Measurements from ENCODE around the gene AHNAK.
"Not testable (repeated sequence)": the region's sequence is repeated elsewhere in the genome, so short reads cannot be mapped to it uniquely, and the experiment has no call there.

The AHNAK gene

GRCh38 chr11:62546244-62546928 lies at the start of gene AHNAK:
Gene AHNAK, minus strand, starts transcription at chr11:62546806. Its CDS starts 10,708 bp downstream, at chr11:62536098.
- DNase-seq (ENCODE audit: low read depth, low spot score), result no peak
- peak within 1 kb of the TSS; percentile 98 for H3K27ac ChIP-seq

- no peak overlapping the region for H3K27ac ChIP-seq
- no peak for DNase-seq (ENCODE audit: low read depth, low spot score)
Measured at GRCh38 chr11:62595124-62595523, 48.5 kb upstream of the AHNAK start.

- DNase-seq (ENCODE audit: low read depth, low spot score), result peak; percentile 48
- no peak overlapping the region for H3K27ac ChIP-seq
Measured at GRCh38 chr11:62593434-62594044, 46.9 kb upstream of the AHNAK start.

- DNase-seq (ENCODE audit: low read depth, low spot score), result no peak
- H3K27ac ChIP-seq, result peak overlapping the region; percentile 81
Measured at GRCh38 chr11:62592989-62593421, 46.4 kb upstream of the AHNAK start.

- no peak for DNase-seq (ENCODE audit: low read depth, low spot score)
- peak overlapping the region; percentile 81 for H3K27ac ChIP-seq
Measured at GRCh38 chr11:62592146-62592815, 45.7 kb upstream of the AHNAK start.

GRCh38 chr11:62591448-62592145 lies 45.0 kb upstream of the AHNAK start, which contains the start of gene TUT1:
Gene TUT1, minus strand, starts transcription at chr11:62591523. Its CDS starts 38 bp downstream, at chr11:62591485.
- peak; percentile 98 for DNase-seq (ENCODE audit: low read depth, low spot score)
- H3K27ac ChIP-seq, result peak within 1 kb of the TSS; percentile 81

- no peak for DNase-seq (ENCODE audit: low read depth, low spot score)
- no peak overlapping the region for H3K27ac ChIP-seq
Measured at GRCh38 chr11:62588966-62589637, 42.5 kb upstream of the AHNAK start.

GRCh38 chr11:62585356-62585755 lies 38.8 kb upstream of the AHNAK start:
- not testable (repeated sequence) for DNase-seq (ENCODE audit: low read depth, low spot score)
- H3K27ac ChIP-seq, result peak overlapping the region; percentile 28

- not testable (repeated sequence) for DNase-seq (ENCODE audit: low read depth, low spot score); H3K27ac ChIP-seq
Measured at GRCh38 chr11:62581735-62582134, 35.1 kb upstream of the AHNAK start.

- H3K27ac ChIP-seq, result no peak overlapping the region
- DNase-seq (ENCODE audit: low read depth, low spot score), result no peak
Measured at GRCh38 chr11:62580959-62581715, 34.5 kb upstream of the AHNAK start.

- H3K27ac ChIP-seq, result no peak overlapping the region
- no peak for DNase-seq (ENCODE audit: low read depth, low spot score)
Measured at GRCh38 chr11:62579252-62579651, 32.6 kb upstream of the AHNAK start.

- H3K27ac ChIP-seq, result no peak overlapping the region
- DNase-seq (ENCODE audit: low read depth, low spot score), result no peak
Measured at GRCh38 chr11:62578541-62578940, 31.9 kb upstream of the AHNAK start.

- no peak for DNase-seq (ENCODE audit: low read depth, low spot score)
- H3K27ac ChIP-seq, result no peak overlapping the region
Measured at GRCh38 chr11:62577046-62577714, 30.6 kb upstream of the AHNAK start.

- DNase-seq (ENCODE audit: low read depth, low spot score), result no peak
- H3K27ac ChIP-seq, result no peak overlapping the region
Measured at GRCh38 chr11:62575837-62576236, 29.2 kb upstream of the AHNAK start.

- H3K27ac ChIP-seq, result no peak overlapping the region
- no peak for DNase-seq (ENCODE audit: low read depth, low spot score)
Measured at GRCh38 chr11:62575156-62575555, 28.6 kb upstream of the AHNAK start.

GRCh38 chr11:62574363-62575071 lies 27.9 kb upstream of the AHNAK start:
- peak overlapping the region; percentile 78 for H3K27ac ChIP-seq

GRCh38 chr11:62573592-62574362 lies 27.2 kb upstream of the AHNAK start, which contains the start of gene EEF1G:
Gene EEF1G, minus strand, starts transcription at chr11:62573891. Its CDS starts 49 bp downstream, at chr11:62573842.
- DNase-seq (ENCODE audit: low read depth, low spot score), result peak; percentile 99

More at GRCh38 chr11:62574363-62575071, 27.9 kb upstream of the AHNAK start:
- no peak for DNase-seq (ENCODE audit: low read depth, low spot score)

More at GRCh38 chr11:62573592-62574362, 27.2 kb upstream of the AHNAK start, which contains the start of gene EEF1G:
- peak within 1 kb of the TSS; percentile 78 for H3K27ac ChIP-seq
